ENCODE data around the gene KCNQ1. TPM values are rescaled to one million over a fixed set of nuclear protein-coding genes. Genes with fewer than 3 reads are reported as not detected.

KCNQ1 gene
- total and polyA plus RNA-seq, 2 of the 13 experiments (the other 11 are each of a cell fraction or from before 2014, with no cell fraction given) = 0.02 to 0.08 TPM

- TF ChIP-seq ZBTB40 (IDR thresholded peaks at IDR 0.05) = no peak
- TF ChIP-seq ZBTB40 (CRISPR knock-in tag; IDR thresholded peaks at IDR 0.05) = no peak
- TF ChIP-seq ZNF770 (CRISPR knock-in tag; IDR thresholded peaks at IDR 0.05) = no peak
- TF ChIP-seq NFAT5 (CRISPR knock-in tag; IDR thresholded peaks at IDR 0.05) = no peak
- no peak for TF ChIP-seq IRF1 (CRISPR knock-in tag; IDR thresholded peaks at IDR 0.05; ENCODE audit: low read depth)
- no peak for TF ChIP-seq MED1 (CRISPR knock-in tag; IDR thresholded peaks at IDR 0.05)
- no peak for TF ChIP-seq POLR2G (IDR thresholded peaks at IDR 0.05; ENCODE audit: low read depth, low read length)
- TF ChIP-seq TAF1 (CRISPR knock-in tag; IDR thresholded peaks at IDR 0.05) = no peak
- TF ChIP-seq IKZF5 (CRISPR knock-in tag; IDR thresholded peaks at IDR 0.05) = no peak
- TF ChIP-seq MTF2 (CRISPR knock-in tag; IDR thresholded peaks at IDR 0.05; ENCODE audit: borderline replicate concordance) = 0 out of 2 replicates have a peak, but pooled peaks have one; percentile 58
- no peak for TF ChIP-seq HOXA7 (CRISPR knock-in tag; IDR thresholded peaks at IDR 0.05)
These were observed 283.4 kb downstream of the KCNQ1 start (continued) for GRCh38 chr11:2728128-2728662.

Measured in HepG2 (cell line).